ENCODE results near the gene ASGR2. TPM values are rescaled to one million over a fixed set of nuclear protein-coding genes. Genes with fewer than 3 reads are reported as not detected.
"Not testable (repeated sequence)": the region's sequence is repeated elsewhere in the genome, so short reads cannot be mapped to it uniquely, and the experiment has no call there.

Gene ASGR2
- total RNA-seq, 1 experiment from 2014 or later = not detected

DNA sequence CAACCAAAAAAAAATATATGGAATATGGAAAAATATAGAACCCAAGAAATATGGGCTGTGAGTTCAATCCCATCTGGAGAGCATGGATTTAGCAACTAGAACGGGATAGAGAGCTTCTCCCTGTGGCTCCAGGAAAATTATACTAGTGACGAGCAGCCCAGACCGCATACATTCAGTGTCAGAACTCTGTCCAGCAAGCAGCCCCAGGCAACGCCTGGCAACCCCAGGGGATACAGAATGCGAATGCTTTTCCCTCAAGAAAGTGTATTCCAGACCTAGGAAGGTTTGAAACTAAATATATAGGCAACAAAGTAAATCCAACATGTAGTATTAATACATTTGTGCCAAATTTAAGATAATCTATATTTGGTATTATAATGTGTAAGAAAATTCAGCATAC is 13.5 kb upstream of the ASGR2 start:
- no peak for DNase-seq (ENCODE audit: low read depth)
- in situ Hi-C loops (cut with HindIII; ENCODE audit: low pct_unique_long_range_greater_than_20kb, low sequenced_read_pairs) = no loop called here

- in situ Hi-C loops (cut with HindIII; ENCODE audit: low pct_unique_long_range_greater_than_20kb, low sequenced_read_pairs); DNase-seq (ENCODE audit: low read depth): not testable (repeated sequence)
These were observed 12.9 kb upstream of the ASGR2 start for GRCh38 chr17:7127501-7127900.

DNA sequence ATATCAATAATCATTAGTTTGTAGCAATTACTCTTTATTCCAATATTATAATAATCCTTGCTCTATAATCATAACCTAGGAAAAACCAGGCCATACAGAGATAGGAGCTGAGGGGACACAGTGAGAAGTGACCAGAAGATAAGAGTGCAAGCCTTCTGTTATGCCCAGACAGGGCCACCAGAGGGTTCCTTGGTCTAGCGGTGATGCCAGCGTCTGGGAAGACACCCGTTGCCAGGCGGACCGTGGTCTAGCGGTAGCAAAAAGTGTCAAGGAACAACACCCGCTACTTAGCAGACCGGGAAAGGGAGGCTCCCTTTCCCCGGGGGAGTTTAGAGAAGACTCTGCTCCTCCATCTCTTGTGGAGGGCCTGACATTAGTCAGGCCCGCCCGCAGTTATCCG is 11.8 kb upstream of the ASGR2 start:
- in situ Hi-C loops (cut with HindIII; ENCODE audit: low pct_unique_long_range_greater_than_20kb, low sequenced_read_pairs); DNase-seq (ENCODE audit: low read depth): not testable (repeated sequence)

DNA sequence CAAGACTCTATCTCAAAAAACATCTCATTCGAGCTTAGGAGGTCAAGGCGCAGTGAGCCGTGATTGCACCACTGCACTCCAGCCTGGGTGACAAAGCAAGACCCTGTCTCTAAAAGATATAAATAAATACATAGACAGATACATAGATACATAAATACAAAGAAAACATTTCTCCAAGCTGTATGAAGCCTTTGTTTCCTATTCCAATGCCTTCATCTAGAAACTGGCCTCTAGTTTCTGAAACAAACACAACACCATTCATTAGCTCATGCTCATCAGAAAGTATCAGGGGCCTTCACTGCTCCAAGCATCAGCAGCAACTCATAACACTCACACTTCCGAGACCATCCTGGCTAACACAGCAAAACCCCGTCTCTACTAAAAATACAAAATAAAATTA is 10.3 kb upstream of the ASGR2 start:
- in situ Hi-C loops (cut with HindIII; ENCODE audit: low pct_unique_long_range_greater_than_20kb, low sequenced_read_pairs) = no loop called here
- no peak for DNase-seq (ENCODE audit: low read depth)

- DNase-seq (ENCODE audit: low read depth) = no peak
- in situ Hi-C loops (cut with HindIII; ENCODE audit: low pct_unique_long_range_greater_than_20kb, low sequenced_read_pairs) = no loop called here
These were observed 9.2 kb upstream of the ASGR2 start for GRCh38 chr17:7123844-7124243.

GRCh38 chr17:7122381-7122780 is 7.8 kb upstream of the ASGR2 start:
- in situ Hi-C loops (cut with HindIII; ENCODE audit: low pct_unique_long_range_greater_than_20kb, low sequenced_read_pairs) = no loop called here
- DNase-seq (ENCODE audit: low read depth) = no peak

- DNase-seq (ENCODE audit: low read depth); in situ Hi-C loops (cut with HindIII; ENCODE audit: low pct_unique_long_range_greater_than_20kb, low sequenced_read_pairs): not testable (repeated sequence)
These were observed 6.0 kb upstream of the ASGR2 start for GRCh38 chr17:7120635-7121034.

- no peak for DNase-seq (ENCODE audit: low read depth)
- in situ Hi-C loops (cut with HindIII; ENCODE audit: low pct_unique_long_range_greater_than_20kb, low sequenced_read_pairs) = no loop called here
These were observed 5.5 kb upstream of the ASGR2 start for GRCh38 chr17:7120123-7120522.

- DNase-seq (ENCODE audit: low read depth) = no peak
- in situ Hi-C loops (cut with HindIII; ENCODE audit: low pct_unique_long_range_greater_than_20kb, low sequenced_read_pairs) = no loop called here
These were observed 4.7 kb upstream of the ASGR2 start for GRCh38 chr17:7119314-7119713.

DNA sequence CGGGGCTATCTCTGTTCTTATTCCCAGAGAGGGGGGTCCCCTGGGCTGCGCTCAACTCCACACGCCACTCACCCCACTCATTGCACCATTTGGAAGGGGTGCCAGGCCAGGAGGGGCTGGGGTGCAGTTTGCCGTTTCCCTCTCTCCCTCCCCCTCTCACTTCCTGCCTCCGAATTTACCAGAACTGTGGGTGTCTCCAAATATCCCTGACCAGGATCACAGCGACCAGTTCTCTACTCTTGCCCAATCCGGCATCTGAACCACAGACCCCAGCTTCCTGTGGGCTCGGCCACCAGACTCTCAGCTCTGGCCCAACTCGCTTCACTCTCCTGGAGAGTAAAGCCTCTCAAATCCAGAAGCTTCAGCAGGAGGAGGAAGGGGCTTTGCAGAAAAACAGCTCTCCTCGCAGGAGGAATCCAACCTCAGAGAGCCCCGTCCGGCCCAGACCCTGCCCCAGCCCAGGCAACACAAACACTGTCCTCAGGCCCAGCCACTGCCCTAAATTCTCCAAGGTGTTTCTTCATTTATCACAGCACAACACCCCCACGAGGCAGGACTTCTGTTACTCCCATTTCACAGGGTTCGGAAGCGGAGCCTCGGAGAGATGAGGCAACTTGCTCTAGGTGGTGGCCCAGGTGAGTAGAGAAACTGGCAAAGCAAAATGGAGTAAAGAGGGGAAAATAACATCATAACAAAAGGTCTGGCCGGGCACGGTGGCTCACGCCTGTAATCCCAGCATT is 423 bp upstream of the ASGR2 start:
- DNase-seq (ENCODE audit: low read depth) = no peak
- in situ Hi-C loops (cut with HindIII; ENCODE audit: low pct_unique_long_range_greater_than_20kb, low sequenced_read_pairs) = no loop called here

DNA sequence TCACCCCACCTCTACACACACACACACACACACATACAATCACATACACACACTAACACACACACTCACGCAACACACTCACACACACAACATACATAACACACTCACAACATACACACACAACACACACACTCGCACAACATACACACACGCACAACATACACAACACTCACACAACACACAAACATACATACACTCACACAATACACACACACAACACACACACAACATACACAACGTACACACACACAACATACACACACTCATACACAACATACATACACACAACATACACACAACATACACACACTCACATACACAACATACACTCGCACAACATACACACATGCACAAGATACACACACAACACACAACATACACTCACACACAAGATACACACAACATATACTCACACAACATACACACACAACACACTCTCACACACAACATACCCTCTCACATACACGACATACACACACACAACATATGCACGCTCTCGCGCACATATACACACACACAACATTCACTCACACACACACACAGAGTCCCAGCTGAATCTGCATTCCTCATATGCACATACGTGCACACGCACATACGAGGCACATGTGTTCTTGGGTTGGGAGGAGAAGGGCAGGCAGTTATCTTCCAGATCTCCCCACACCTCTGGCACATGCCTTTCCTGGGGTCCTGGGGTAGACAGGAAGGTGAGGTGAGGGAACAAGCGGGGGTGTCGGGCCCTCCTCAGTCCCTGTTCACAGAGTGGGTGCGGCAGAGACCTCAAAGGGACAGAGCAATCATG is 1.1 kb downstream of the ASGR2 start:
- in situ Hi-C loops (cut with HindIII; ENCODE audit: low pct_unique_long_range_greater_than_20kb, low sequenced_read_pairs) = no loop called here
- no peak for DNase-seq (ENCODE audit: low read depth)

GRCh38 chr17:7112510-7113108 is 2.0 kb downstream of the ASGR2 start:
- DNase-seq (ENCODE audit: low read depth) = no peak
- in situ Hi-C loops (cut with HindIII; ENCODE audit: low pct_unique_long_range_greater_than_20kb, low sequenced_read_pairs) = no loop called here

DNA sequence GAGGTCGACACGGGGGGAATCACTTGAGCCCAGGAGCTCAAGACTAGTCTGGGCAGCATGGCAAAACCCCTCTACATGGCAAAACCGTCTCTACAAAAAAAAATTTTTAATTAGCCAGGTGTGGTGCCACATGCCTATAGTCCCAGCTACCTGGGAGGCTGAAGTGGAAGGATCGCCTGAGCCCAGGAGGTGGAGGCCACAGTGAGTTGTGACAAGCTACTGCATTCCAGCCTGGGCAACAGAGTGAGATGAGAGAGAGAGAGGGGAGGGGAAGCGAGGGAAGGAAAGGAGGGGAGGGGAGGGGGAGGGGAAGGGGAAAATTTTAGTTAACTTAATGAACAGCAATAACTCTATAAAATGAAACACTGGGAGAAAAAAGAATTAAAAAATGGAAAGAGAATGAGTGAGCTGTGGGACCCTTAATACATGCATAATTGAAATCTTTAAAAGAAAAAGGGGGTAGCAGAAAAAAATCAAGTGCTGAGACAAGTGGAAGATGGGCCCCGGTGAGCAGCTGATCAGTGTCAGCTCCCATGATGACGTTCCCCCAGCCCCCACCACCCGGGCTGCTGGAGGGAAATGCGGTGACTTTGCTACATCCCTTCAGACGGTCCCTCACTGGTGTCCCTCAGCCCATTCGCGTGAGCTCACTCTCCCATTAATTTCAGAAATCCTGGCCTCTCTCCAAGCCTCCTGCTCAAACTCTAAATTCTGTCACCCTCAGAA is 2.7 kb downstream of the ASGR2 start:
- in situ Hi-C loops (cut with HindIII; ENCODE audit: low pct_unique_long_range_greater_than_20kb, low sequenced_read_pairs) = no loop called here
- DNase-seq (ENCODE audit: low read depth) = no peak

GRCh38 chr17:7110617-7111306 is 3.9 kb downstream of the ASGR2 start:
- DNase-seq (ENCODE audit: low read depth) = no peak
- in situ Hi-C loops (cut with HindIII; ENCODE audit: low pct_unique_long_range_greater_than_20kb, low sequenced_read_pairs) = no loop called here

DNA sequence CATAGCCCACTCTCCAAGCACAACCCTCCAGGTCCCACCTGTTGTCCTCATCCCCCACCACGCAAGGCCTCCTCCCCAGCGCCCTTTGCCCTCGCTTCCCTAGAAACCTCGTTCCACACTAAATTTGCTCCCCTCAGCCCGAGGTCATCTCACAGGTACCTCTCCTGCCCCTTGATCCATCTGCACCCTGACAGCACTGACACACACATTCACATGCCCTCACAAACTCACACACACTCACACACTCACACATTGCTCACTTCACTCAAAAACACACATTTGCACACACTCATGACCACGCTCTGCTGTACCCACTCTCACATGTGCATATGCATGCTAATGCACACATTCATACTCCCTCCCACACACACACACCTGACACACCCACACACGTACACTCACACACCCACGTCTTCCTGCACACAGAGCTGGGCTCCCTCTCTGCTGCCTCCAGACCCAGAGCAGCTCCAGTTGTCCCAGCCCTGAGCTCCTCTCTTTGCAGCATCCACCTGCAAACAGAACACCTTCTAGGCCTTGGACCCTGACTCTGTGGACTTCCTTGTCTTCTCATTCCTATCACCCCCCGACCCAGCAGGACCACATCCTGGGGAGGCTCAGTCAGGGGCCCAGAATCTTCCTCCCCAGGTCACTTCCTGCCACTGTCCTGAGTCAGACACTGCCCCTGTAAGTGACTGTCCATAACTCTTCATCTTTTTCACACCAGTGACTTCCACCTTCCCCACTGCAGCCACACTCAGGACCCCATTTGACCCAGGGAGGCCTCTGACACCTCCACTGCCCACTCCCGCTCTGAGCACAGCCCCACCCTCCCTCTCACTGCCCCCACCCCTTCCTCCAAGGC is 4.9 kb downstream of the ASGR2 start:
- DNase-seq (ENCODE audit: low read depth) = no peak
- in situ Hi-C loops (cut with HindIII; ENCODE audit: low pct_unique_long_range_greater_than_20kb, low sequenced_read_pairs) = no loop called here

DNA sequence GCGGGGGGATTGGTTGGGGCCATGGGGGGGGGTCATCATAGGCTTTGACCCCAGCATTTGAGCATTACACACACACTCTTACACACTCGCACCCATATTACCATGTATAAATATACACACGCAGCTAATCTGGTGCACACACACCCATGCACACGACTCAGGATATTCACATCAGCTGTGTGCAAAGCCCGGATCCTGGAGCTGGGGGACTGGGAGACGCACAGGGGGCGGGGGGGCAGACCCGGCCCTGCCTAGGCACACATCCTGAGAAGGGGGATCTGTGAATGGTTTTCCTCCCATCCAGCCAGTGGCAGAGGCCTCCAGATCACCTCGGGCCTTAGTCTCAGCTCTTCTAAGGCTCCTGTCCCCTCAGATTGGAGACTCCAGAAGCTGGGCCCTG is 5.6 kb downstream of the ASGR2 start:
- in situ Hi-C loops (cut with HindIII; ENCODE audit: low pct_unique_long_range_greater_than_20kb, low sequenced_read_pairs) = no loop called here
- DNase-seq (ENCODE audit: low read depth) = no peak

GRCh38 chr17:7108560-7108925 is 6.1 kb downstream of the ASGR2 start:
- in situ Hi-C loops (cut with HindIII; ENCODE audit: low pct_unique_long_range_greater_than_20kb, low sequenced_read_pairs) = no loop called here
- no peak for DNase-seq (ENCODE audit: low read depth)
